SK-N-SH treated with all-trans-retinoic acid at 6 μM for 48 hours (cell line): Measurements from ENCODE around the gene TAF15.

ENCODE experiments used
- ATAC-seq: fragments of 200-7000 bp; cut with Tn5 transposase; 3 replicates; pipeline ENCODE4 v1.9.1; 2020; ENCODE audit warnings: mild to moderate bottlenecking, moderate library complexity
- ARNTL ChIP-seq: fragments of 450-650 bp; formaldehyde crosslinking; IDR thresholded peaks from 2 replicates; pipeline ENCODE4 v1.5.0; 2020; ENCODE audit warnings: low read depth, mild to moderate bottlenecking, moderate library complexity, borderline replicate concordance
- BACH2 ChIP-seq: fragments of 250-450 bp; sonication (Bioruptor Pico); IDR thresholded peaks from 2 replicates; pipeline ENCODE4 v1.9.0; 2021; ENCODE audit warnings: mild to moderate bottlenecking, borderline replicate concordance
- CREB5 ChIP-seq: fragments of 250-450 bp; sonication (Bioruptor Pico); IDR thresholded peaks from 2 replicates; pipeline ENCODE4 v1.5.1; 2020; ENCODE audit warnings: low read depth, mild to moderate bottlenecking, moderate library complexity
- CSRNP3 ChIP-seq: fragments of 250-450 bp; sonication (Bioruptor Pico); IDR thresholded peaks from 2 replicates; pipeline ENCODE4 v1.5.1; 2021; ENCODE audit warnings: mild to moderate bottlenecking, moderate library complexity
- ESRRG ChIP-seq: fragments of 250-450 bp; sonication (Bioruptor Pico); IDR thresholded peaks from 2 replicates; pipeline ENCODE4 v1.6.1; 2021; ENCODE audit warnings: mild to moderate bottlenecking
- GLIS3 ChIP-seq: fragments of 250-450 bp; sonication (Bioruptor Pico); IDR thresholded peaks from 2 replicates; pipeline ENCODE4 v1.5.0; 2020; ENCODE audit warnings: mild to moderate bottlenecking, moderate library complexity
- ISL1 ChIP-seq: fragments of 250-450 bp; sonication (Bioruptor Pico); IDR thresholded peaks from 2 replicates; pipeline ENCODE4 v2.1.2; 2022; ENCODE audit warnings: mild to moderate bottlenecking, moderate library complexity
- PATZ1 ChIP-seq: fragments of 250-450 bp; sonication (Bioruptor Pico); IDR thresholded peaks from 2 replicates; pipeline ENCODE4 v1.8.0; 2020; ENCODE audit warnings: mild to moderate bottlenecking, moderate library complexity, borderline replicate concordance
- POU6F1 ChIP-seq: fragments of 250-450 bp; sonication (Bioruptor Pico); IDR thresholded peaks from 2 replicates; pipeline ENCODE4 v1.8.0; 2021; ENCODE audit warnings: low read depth, mild to moderate bottlenecking, moderate library complexity, borderline replicate concordance
- PPARA ChIP-seq: fragments of 250-450 bp; sonication (Bioruptor Pico); IDR thresholded peaks from 2 replicates; pipeline ENCODE4 v1.5.0; 2020; ENCODE audit warnings: mild to moderate bottlenecking, borderline replicate concordance
- RARB ChIP-seq: fragments of 250-450 bp; sonication (Bioruptor Pico); IDR thresholded peaks from 2 replicates; pipeline ENCODE4 v1.8.0; 2021; ENCODE audit warnings: mild to moderate bottlenecking, moderate library complexity
- SNAI2 ChIP-seq: fragments of 250-450 bp; sonication (Bioruptor Pico); IDR thresholded peaks from 2 replicates; pipeline ENCODE4 v1.5.0; 2020; ENCODE audit warnings: mild to moderate bottlenecking, moderate library complexity
- TCF4 ChIP-seq: fragments of 250-450 bp; sonication (Bioruptor Pico); IDR thresholded peaks from 2 replicates; pipeline ENCODE4 v1.8.0; 2021; ENCODE audit warnings: mild to moderate bottlenecking, moderate library complexity, borderline replicate concordance
- TOX ChIP-seq: fragments of 250-450 bp; sonication (Bioruptor Pico); IDR thresholded peaks from 2 replicates; pipeline ENCODE4 v1.8.0; 2021; ENCODE audit warnings: mild to moderate bottlenecking, moderate library complexity, borderline replicate concordance
- TSHZ2 ChIP-seq: fragments of 250-450 bp; sonication (Bioruptor Pico); IDR thresholded peaks from 2 replicates; pipeline ENCODE4 v1.5.0; 2020; ENCODE audit warnings: mild to moderate bottlenecking, moderate library complexity
- ZC3H10 ChIP-seq: fragments of 250-450 bp; sonication (Bioruptor Pico); IDR thresholded peaks from 2 replicates; pipeline ENCODE4 v1.5.1; 2021; ENCODE audit warnings: mild to moderate bottlenecking, moderate library complexity
- ZFP3 ChIP-seq: fragments of 250-450 bp; sonication (Bioruptor Pico); IDR thresholded peaks from 2 replicates; pipeline ENCODE4 v1.5.0; 2020; ENCODE audit warnings: mild to moderate bottlenecking, moderate library complexity
- ZNF565 ChIP-seq: fragments of 450-650 bp; formaldehyde crosslinking; conservative IDR thresholded peaks from 2 replicates; pipeline ENCODE4 v1.5.0; 2020; ENCODE audit warnings: low read depth, mild to moderate bottlenecking, moderate library complexity
- ZNF70 ChIP-seq: fragments of 450-650 bp; formaldehyde crosslinking; IDR thresholded peaks from 2 replicates; pipeline ENCODE4 v1.5.0; 2020; ENCODE audit warnings: mild to moderate bottlenecking, moderate library complexity
- ZNF8 ChIP-seq: fragments of 450-650 bp; formaldehyde crosslinking; IDR thresholded peaks from 2 replicates; pipeline ENCODE4 v1.5.0; 2020; ENCODE audit warnings: mild to moderate bottlenecking, moderate library complexity

Gene TAF15

GRCh38 chr17:35797370-35797769 lies 11.9 kb upstream of the TAF15 start (continued):
- no peak for TF ChIP-seq ZNF565
- TF ChIP-seq ZNF70, result no peak
- no peak for TF ChIP-seq ISL1 (CRISPR knock-in tag)
- no peak for TF ChIP-seq PATZ1 (CRISPR knock-in tag)
- no peak for TF ChIP-seq CREB5
- TF ChIP-seq ZNF8 (CRISPR knock-in tag), result no peak

GRCh38 chr17:35797918-35798317 lies 11.4 kb upstream of the TAF15 start:
- TF ChIP-seq POU6F1 (CRISPR knock-in tag) (no peak), BACH2 (CRISPR knock-in tag) (no peak), GLIS3 (CRISPR knock-in tag) (no peak)
- ATAC-seq, result no peak

GRCh38 chr17:35799942-35800341 lies 9.3 kb upstream of the TAF15 start:
- peak; percentile 77 for ATAC-seq
- TF ChIP-seq ARNTL (CRISPR knock-in tag), result no peak
- no peak for TF ChIP-seq ZFP3 (CRISPR knock-in tag)
- no peak for TF ChIP-seq SNAI2 (CRISPR knock-in tag)
- no peak for TF ChIP-seq ISL1 (CRISPR knock-in tag)
- no peak for TF ChIP-seq ZC3H10 (CRISPR knock-in tag)
- TF ChIP-seq ZNF70, result no peak
- TF ChIP-seq BACH2 (CRISPR knock-in tag), result no peak
- TF ChIP-seq PPARA (CRISPR knock-in tag), result no peak
- TF ChIP-seq ESRRG (CRISPR knock-in tag), result no peak
- no peak for TF ChIP-seq TSHZ2
- TF ChIP-seq ZNF565, result no peak
- no peak for TF ChIP-seq GLIS3 (CRISPR knock-in tag)
- no peak for TF ChIP-seq RARB (CRISPR knock-in tag)
- TF ChIP-seq CSRNP3, result no peak
- TF ChIP-seq TCF4 (CRISPR knock-in tag), result no peak
- TF ChIP-seq TOX (CRISPR knock-in tag), result no peak
- no peak for TF ChIP-seq POU6F1 (CRISPR knock-in tag)
